Right lobe of liver (tissue), 4 donors: ENCODE data around the gene LPXN.

Experiments
- POLR2A ChIP-seq: fragments of 450-650 bp; IDR thresholded peaks from one replicate; pipeline ENCODE4 v1.6.1; 2017; ENCODE audit warnings: antibody characterized with exemption, mild to moderate bottlenecking
- TF ChIP-seq, protein P1 (sequence below), 4 donors: fragments of 200-600 bp in 3 of 4; fragments of 450-650 bp in 1 of 4; IDR thresholded peaks; one replicate each; pipeline versions ENCODE4 v1.5.1 to v1.8.0; 2016 to 2022; ENCODE audit warnings: antibody characterized with exemption in 4 of 4, mild to moderate bottlenecking in 2 of 4
- donor health status: DM: no; HTN: no; CAD: no.
- donor health status: DM: no; HTN: no; CAD: no.
- donor health status: DM: no; HTN: yes; CAD: no.

DNA sequence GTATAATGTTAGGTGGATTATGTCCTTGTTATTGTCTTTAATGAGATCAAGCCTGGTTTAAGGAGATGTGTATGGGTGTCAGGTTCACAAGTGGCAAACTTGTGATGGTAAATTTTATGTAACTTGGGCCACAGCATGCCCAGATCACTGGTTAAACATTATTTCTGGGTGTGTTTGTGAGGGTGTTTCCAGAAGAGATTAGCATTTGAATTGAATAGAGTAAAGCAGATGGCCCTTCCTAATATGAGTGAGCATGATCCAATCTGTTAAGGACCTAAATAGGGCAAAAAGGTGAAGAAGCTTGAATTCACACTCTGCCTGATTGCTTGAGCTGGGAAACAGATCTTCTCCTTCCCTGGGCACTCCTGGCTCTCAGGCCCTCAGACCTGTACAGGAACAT is 88.5 kb downstream of the LPXN start:
- TF ChIP-seq, protein P1, sequence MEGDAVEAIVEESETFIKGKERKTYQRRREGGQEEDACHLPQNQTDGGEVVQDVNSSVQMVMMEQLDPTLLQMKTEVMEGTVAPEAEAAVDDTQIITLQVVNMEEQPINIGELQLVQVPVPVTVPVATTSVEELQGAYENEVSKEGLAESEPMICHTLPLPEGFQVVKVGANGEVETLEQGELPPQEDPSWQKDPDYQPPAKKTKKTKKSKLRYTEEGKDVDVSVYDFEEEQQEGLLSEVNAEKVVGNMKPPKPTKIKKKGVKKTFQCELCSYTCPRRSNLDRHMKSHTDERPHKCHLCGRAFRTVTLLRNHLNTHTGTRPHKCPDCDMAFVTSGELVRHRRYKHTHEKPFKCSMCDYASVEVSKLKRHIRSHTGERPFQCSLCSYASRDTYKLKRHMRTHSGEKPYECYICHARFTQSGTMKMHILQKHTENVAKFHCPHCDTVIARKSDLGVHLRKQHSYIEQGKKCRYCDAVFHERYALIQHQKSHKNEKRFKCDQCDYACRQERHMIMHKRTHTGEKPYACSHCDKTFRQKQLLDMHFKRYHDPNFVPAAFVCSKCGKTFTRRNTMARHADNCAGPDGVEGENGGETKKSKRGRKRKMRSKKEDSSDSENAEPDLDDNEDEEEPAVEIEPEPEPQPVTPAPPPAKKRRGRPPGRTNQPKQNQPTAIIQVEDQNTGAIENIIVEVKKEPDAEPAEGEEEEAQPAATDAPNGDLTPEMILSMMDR (IDR thresholded peaks at IDR 0.05): no peak
- TF ChIP-seq POLR2A: no peak
